Nephron (organoid): ENCODE results near the gene CD177.
"Not testable (repeated sequence)": the region's sequence is repeated elsewhere in the genome, so short reads cannot be mapped to it uniquely, and the experiment has no call there.

Source experiments
- H3K27ac Mint-ChIP-seq, 3 experiments: 2 replicates each; pipeline ENCODE4 v1.8.0; 2020; ENCODE audit warnings: mixed read lengths in 3 of 3, mild to moderate bottlenecking in 2 of 3, moderate library complexity in 1 of 3
- H3K27me3 Mint-ChIP-seq: 2 replicates; pipeline ENCODE4 v1.8.0; 2021; ENCODE audit warnings: low read depth, mild to moderate bottlenecking, moderate library complexity, mixed read lengths
- H3K36me3 Mint-ChIP-seq: 2 replicates; pipeline ENCODE4 v1.8.0; 2020; ENCODE audit warnings: low read depth, mixed read lengths
- H3K4me1 Mint-ChIP-seq: 2 replicates; pipeline ENCODE4 v1.8.0; 2020; ENCODE audit warnings: mixed read lengths
- H3K4me3 Mint-ChIP-seq, 3 experiments: 2 replicates each; pipeline ENCODE4 v1.8.0; 2020; ENCODE audit warnings: mild to moderate bottlenecking in 3 of 3, mixed read lengths in 3 of 3, moderate library complexity in 2 of 3
- H3K9me3 Mint-ChIP-seq: 2 replicates; pipeline ENCODE4 v1.8.0; 2020; ENCODE audit warnings: mixed read lengths
- CTCF ChIP-seq, 3 experiments: fragments of 200-600 bp; sonication (generic); IDR thresholded peaks; one replicate each; pipeline ENCODE4 v1.5.0; 2021; ENCODE audit warnings: antibody characterized with exemption in 3 of 3; ENCODE audit not compliant: unreplicated experiment in 3 of 3

The CD177 gene

DNA sequence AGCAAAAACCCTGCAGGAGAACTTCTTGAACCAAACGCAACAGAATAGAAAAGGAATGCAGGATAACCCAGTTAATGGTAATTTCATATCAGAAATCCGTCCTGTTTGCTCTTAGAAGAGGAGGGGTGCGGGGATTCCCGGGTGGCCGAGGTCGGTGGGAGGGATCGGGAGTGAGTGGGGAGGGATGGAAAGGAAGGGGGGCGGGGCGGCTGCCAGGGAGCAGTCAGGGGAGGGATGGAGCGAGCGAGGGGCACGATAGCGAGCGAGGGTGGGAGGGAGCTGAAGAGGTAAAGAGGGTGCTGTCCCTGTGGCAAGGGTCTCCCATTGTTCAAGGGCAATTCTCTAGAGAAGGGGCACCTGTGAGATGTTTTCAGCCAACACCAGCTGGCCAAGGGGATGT lies 26.5 kb downstream of the CD177 start:
- Mint-ChIP-seq H3K9me3 (no peaks in the 10 kb centered on the region), H3K36me3 (no peaks in the 10 kb centered on the region)

GRCh38 chr19:43380771-43381386 lies 27.4 kb downstream of the CD177 start:
- H3K9me3 Mint-ChIP-seq: peaks cover 1% of the 10 kb centered on the region
- no peak overlapping the region for H3K4me3 Mint-ChIP-seq
- TF ChIP-seq CTCF (IDR thresholded peaks at IDR 0.05; ENCODE audit: unreplicated experiment in 3 of 3): no peak
- H3K36me3 Mint-ChIP-seq: no peaks in the 10 kb centered on the region
- no peaks in the 10 kb centered on the region for H3K4me1 Mint-ChIP-seq
- H3K27me3 Mint-ChIP-seq: no peaks in the 10 kb centered on the region
- H3K27ac Mint-ChIP-seq: no peak overlapping the region

More for the DNA sequence above, 26.5 kb downstream of the CD177 start:
- H3K27me3 Mint-ChIP-seq: no peaks in the 10 kb centered on the region
- H3K4me1 Mint-ChIP-seq: no peaks in the 10 kb centered on the region
- no peak for TF ChIP-seq CTCF (IDR thresholded peaks at IDR 0.05; ENCODE audit: unreplicated experiment in 3 of 3)
- H3K4me3 Mint-ChIP-seq: no peak overlapping the region
- no peak overlapping the region for H3K27ac Mint-ChIP-seq

GRCh38 chr19:43382586-43383216 lies 29.2 kb downstream of the CD177 start:
- H3K9me3 Mint-ChIP-seq, H3K27ac Mint-ChIP-seq, H3K4me3 Mint-ChIP-seq, H3K36me3 Mint-ChIP-seq, H3K27me3 Mint-ChIP-seq, H3K4me1 Mint-ChIP-seq: not testable (repeated sequence)

- H3K27me3 Mint-ChIP-seq, H3K36me3 Mint-ChIP-seq, H3K27ac Mint-ChIP-seq, H3K4me1 Mint-ChIP-seq, H3K4me3 Mint-ChIP-seq, H3K9me3 Mint-ChIP-seq: not testable (repeated sequence)
These were observed 29.8 kb downstream of the CD177 start for GRCh38 chr19:43383254-43383653.

- H3K27ac Mint-ChIP-seq, H3K9me3 Mint-ChIP-seq, H3K36me3 Mint-ChIP-seq, H3K27me3 Mint-ChIP-seq, H3K4me1 Mint-ChIP-seq, H3K4me3 Mint-ChIP-seq: not testable (repeated sequence)
These were observed 30.3 kb downstream of the CD177 start for GRCh38 chr19:43383759-43384158.

DNA sequence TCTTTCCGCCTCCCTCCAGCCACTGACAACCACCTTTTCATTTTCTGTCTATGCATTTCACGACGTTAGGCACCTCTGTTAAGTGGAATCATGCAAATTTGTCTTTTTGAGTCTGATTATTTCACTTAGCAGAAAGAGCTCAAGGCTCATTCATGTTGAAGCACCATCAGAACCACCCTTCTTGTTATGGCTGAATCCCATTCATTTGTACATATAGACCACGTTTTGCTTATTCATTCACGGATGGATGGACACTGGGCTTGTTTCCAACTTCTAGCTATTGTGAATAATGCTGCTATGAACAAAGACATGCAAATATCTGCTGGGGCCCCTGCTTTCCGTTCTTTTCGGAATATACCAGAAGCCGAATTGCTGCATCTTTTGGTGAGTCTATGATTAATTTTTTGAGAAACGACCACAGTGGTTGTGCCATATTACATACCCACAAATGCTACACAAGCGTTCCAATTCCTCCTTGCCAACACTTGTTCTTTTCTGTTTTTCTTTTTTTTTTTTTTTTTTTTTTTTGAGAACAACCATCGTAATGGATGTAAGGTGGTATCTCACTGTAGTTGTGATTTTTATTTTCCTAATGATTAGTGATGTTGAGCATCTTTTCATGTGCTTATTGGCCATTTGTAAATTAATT lies 37.5 kb downstream of the CD177 start:
- H3K27me3 Mint-ChIP-seq: peaks cover 20% of the 10 kb centered on the region
- H3K4me3 Mint-ChIP-seq, H3K36me3 Mint-ChIP-seq, H3K4me1 Mint-ChIP-seq, H3K9me3 Mint-ChIP-seq, H3K27ac Mint-ChIP-seq: not testable (repeated sequence)

- H3K4me3 Mint-ChIP-seq, H3K4me1 Mint-ChIP-seq, H3K36me3 Mint-ChIP-seq, H3K27ac Mint-ChIP-seq, H3K9me3 Mint-ChIP-seq: not testable (repeated sequence)
- peaks cover 20% of the 10 kb centered on the region for H3K27me3 Mint-ChIP-seq
These were observed 38.1 kb downstream of the CD177 start for GRCh38 chr19:43391552-43391935.

DNA sequence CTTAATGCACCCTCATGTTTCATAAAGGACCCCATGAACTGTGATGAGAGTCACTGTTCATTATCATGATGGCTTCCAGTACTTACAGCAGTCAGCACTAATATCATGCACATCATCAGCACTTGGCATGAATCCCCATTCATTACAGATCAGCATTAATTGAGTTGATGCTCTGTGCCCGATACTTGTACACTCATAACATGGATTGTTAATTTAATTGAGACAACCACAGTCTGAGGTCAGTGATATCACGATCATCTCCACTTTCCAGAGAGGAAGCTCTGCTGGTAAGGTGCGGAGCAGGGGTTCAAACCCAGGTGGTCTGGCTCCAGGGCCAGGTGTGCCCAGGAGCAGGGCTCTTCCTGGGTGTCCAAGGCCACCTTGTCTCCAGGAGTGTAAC lies 40.0 kb downstream of the CD177 start:
- H3K9me3 Mint-ChIP-seq, H3K4me3 Mint-ChIP-seq, H3K27ac Mint-ChIP-seq, H3K4me1 Mint-ChIP-seq, H3K36me3 Mint-ChIP-seq: not testable (repeated sequence)
- peaks cover 16% of the 10 kb centered on the region for H3K27me3 Mint-ChIP-seq

DNA sequence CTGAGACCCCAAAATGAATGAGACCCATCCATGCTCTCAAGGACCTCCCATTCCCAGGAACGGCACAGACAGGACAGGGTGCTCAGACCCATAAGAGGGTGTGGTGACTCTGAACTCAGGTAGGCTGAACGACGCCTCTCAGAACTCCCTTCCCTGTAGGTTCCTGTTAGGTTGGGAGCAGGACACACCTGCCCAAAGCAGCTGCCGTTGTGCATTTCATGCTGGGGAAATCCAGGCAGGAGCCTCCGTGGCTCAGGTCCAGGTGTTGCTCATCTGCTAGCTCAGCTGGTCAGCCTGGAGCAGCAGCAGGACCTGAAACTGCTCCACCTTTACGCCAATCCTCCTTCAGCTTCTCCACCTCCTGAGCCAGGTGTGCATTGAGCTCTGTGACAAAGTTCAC lies 42.1 kb downstream of the CD177 start:
- peaks cover 16% of the 10 kb centered on the region for H3K27me3 Mint-ChIP-seq
- TF ChIP-seq CTCF (IDR thresholded peaks at IDR 0.05; ENCODE audit: unreplicated experiment in 3 of 3): no peak
- no peak overlapping the region for H3K4me3 Mint-ChIP-seq

More for the DNA sequence above, 42.1 kb downstream of the CD177 start:
- H3K36me3 Mint-ChIP-seq: no peaks in the 10 kb centered on the region
- no peak overlapping the region for H3K27ac Mint-ChIP-seq
- H3K9me3 Mint-ChIP-seq: peaks cover 3% of the 10 kb centered on the region
- H3K4me1 Mint-ChIP-seq: no peaks in the 10 kb centered on the region
